GM12878 (cell line): ENCODE data around the gene ATCAY. TPM values are rescaled to one million over a fixed set of nuclear protein-coding genes. Genes with fewer than 3 reads are reported as not detected.

Experiments used
- ATAC-seq: fragments of 200-7000 bp; cut with Tn5 transposase; 3 replicates; pipeline ENCODE4 v1.9.1; 2020; ENCODE audit warnings: mild to moderate bottlenecking, moderate library complexity
- BruUV-seq: library from RNA; stranded (reverse); fragments of 400-500 nt; replicated peaks from 2 replicates; lab custom pipeline; 2021; lab: Mats Ljungman, UMichigan
- CTCF ChIA-PET: fragments of 300-600 bp; sonication (Branson Sonifier 250); formaldehyde crosslinking; extraction: SDS; loops from one replicate; lab custom pipeline; 2021; ENCODE audit warnings: inconsistent platforms; lab: Yijun Ruan, JAX
- POLR2A ChIA-PET: fragments of 350-600 bp; formaldehyde crosslinking; extraction: SDS; loops from one replicate; lab custom pipeline; 2021; ENCODE audit warnings: inconsistent platforms; lab: Charles Lee
- RAD21 ChIA-PET: fragments of 300-600 bp; sonication (Branson Sonifier 250); formaldehyde crosslinking; loops from one replicate; lab custom pipeline; 2023; ENCODE audit warnings: antibody characterized with exemption; ENCODE audit not compliant: unreplicated experiment; lab: Charles Lee
- SMC1A ChIA-PET: fragments of 300-600 bp; sonication (Branson Sonifier 250); formaldehyde crosslinking; loops from one replicate; lab custom pipeline; 2023; ENCODE audit not compliant: unreplicated experiment, uncharacterized antibody; lab: Charles Lee
- DNase-seq: peaks from one replicate; pipeline ENCODE4 v3.0.0-alpha.2; 2011; ENCODE audit warnings: low read depth, low spot score
- FAIRE-seq: peaks from 3 replicates; lab custom pipeline; 2011; peaks lifted over from hg19 to GRCh38; lab: Jason Lieb, UNC
- H2AFZ ChIP-seq: 2 replicates; pipeline ENCODE4 v1.6.0; 2011; ENCODE audit warnings: low read depth, low read length, control low read depth; ENCODE audit not compliant: control insufficient read depth
- H3K27ac ChIP-seq: 2 replicates; pipeline ENCODE4 v1.5.1; 2011; ENCODE audit warnings: control low read depth; ENCODE audit not compliant: control insufficient read depth, insufficient read depth
- H3K27me3 ChIP-seq, 2 experiments: replicated peaks in 1 of 2; 2 replicates each; pipeline versions ENCODE4 v1.6.0 to v1.6.1; 2011; ENCODE audit warnings: low read length in 1 of 2; ENCODE audit not compliant: control insufficient read depth in 2 of 2, insufficient read depth in 2 of 2
- H3K36me3 ChIP-seq, 2 experiments: 2 replicates each; pipeline ENCODE4 v1.5.1; 2011; ENCODE audit warnings: low read length in 1 of 2; ENCODE audit not compliant: control insufficient read depth in 2 of 2, insufficient read depth in 2 of 2
- H3K4me1 ChIP-seq: 2 replicates; pipeline ENCODE4 v1.6.1; 2011; ENCODE audit warnings: mild to moderate bottlenecking, low read length, moderate library complexity, mixed read lengths; ENCODE audit not compliant: control insufficient read depth, insufficient read depth
- H3K4me2 ChIP-seq: 2 replicates; pipeline ENCODE4 v1.6.0; 2011; ENCODE audit warnings: control low read depth; ENCODE audit not compliant: control insufficient read depth, insufficient read depth
- H3K4me3 ChIP-seq: fragments of 200-600 bp; sonication (generic); 2 replicates; pipeline ENCODE4 v1.5.1; 2016
- H3K79me2 ChIP-seq: 2 replicates; pipeline ENCODE4 v1.6.0; 2011; ENCODE audit warnings: low read length; ENCODE audit not compliant: control insufficient read depth, insufficient read depth
- H3K9ac ChIP-seq: 2 replicates; pipeline ENCODE4 v1.8.0; 2011; ENCODE audit warnings: low read length, control low read depth, mixed read lengths; ENCODE audit not compliant: control insufficient read depth, insufficient read depth
- H3K9me3 ChIP-seq: replicated peaks from 3 replicates; pipeline ENCODE4 v1.5.1; 2011; ENCODE audit warnings: mild to moderate bottlenecking, low read length; ENCODE audit not compliant: control insufficient read depth, insufficient read depth
- H4K20me1 ChIP-seq: 2 replicates; pipeline ENCODE4 v1.6.0; 2011; ENCODE audit not compliant: control insufficient read depth, insufficient read depth
- BMI1 ChIP-seq: fragments of 450-650 bp; IDR thresholded peaks from 2 replicates; pipeline ENCODE4 v1.6.1; 2016; ENCODE audit warnings: mild to moderate bottlenecking, moderate library complexity, borderline replicate concordance
- BRCA1 ChIP-seq: IDR thresholded peaks from 2 replicates; pipeline ENCODE4 v1.6.1; 2011; ENCODE audit warnings: low read depth, low read length, improper control_type of control experiment
- CUX1 ChIP-seq: IDR thresholded peaks from 2 replicates; pipeline ENCODE4 v1.6.1; 2012; ENCODE audit warnings: improper control_type of control experiment, low read depth, low read length; ENCODE audit not compliant: insufficient replicate concordance
- IKZF1 ChIP-seq: fragments of 450-650 bp; conservative IDR thresholded peaks from 2 replicates; pipeline ENCODE4 v1.6.1; 2017; ENCODE audit warnings: antibody characterized with exemption, mild to moderate bottlenecking
- KLF5 ChIP-seq: fragments of 450-650 bp; IDR thresholded peaks from 2 replicates; pipeline ENCODE4 v1.6.1; 2014; ENCODE audit warnings: mild to moderate bottlenecking; ENCODE audit not compliant: partially characterized antibody
- PKNOX1 ChIP-seq: fragments of 450-650 bp; IDR thresholded peaks from 2 replicates; pipeline ENCODE4 v1.6.1; 2016; ENCODE audit warnings: mild to moderate bottlenecking
- POLR2AphosphoS2 ChIP-seq: IDR thresholded peaks from 2 replicates; pipeline ENCODE4 v1.6.1; 2011; ENCODE audit warnings: low read depth, mild to moderate bottlenecking, low read length, improper control_type of control experiment, moderate library complexity
- POLR2AphosphoS5 ChIP-seq: IDR thresholded peaks from 2 replicates; pipeline ENCODE4 v1.6.1; 2011; ENCODE audit warnings: mild to moderate bottlenecking, low read length, inconsistent platforms
- PRDM15 ChIP-seq: fragments of 450-650 bp; formaldehyde crosslinking; IDR thresholded peaks from 2 replicates; pipeline ENCODE4 v1.4.0; 2020; ENCODE audit warnings: mild to moderate bottlenecking, moderate library complexity
- STAT1 ChIP-seq: fragments of 450-650 bp; conservative IDR thresholded peaks from 2 replicates; pipeline ENCODE4 v1.6.1; 2014; ENCODE audit warnings: antibody characterized with exemption, mild to moderate bottlenecking
- SUZ12 ChIP-seq: fragments of 200-600 bp; sonication (generic); IDR thresholded peaks from one replicate; pipeline ENCODE4 v1.6.1; 2018; ENCODE audit warnings: antibody characterized with exemption, mild to moderate bottlenecking; ENCODE audit not compliant: unreplicated experiment
- TBL1XR1 ChIP-seq: IDR thresholded peaks from 2 replicates; pipeline ENCODE4 v1.6.1; 2012; ENCODE audit warnings: low read depth, low read length, improper control_type of control experiment
- WGBS: methylation state at CpG from one replicate; pipeline ENCODE4 v1.1.6; 2016; ENCODE audit warnings: low lambda C conversion rate; ENCODE audit not compliant: insufficient replicate concordance, insufficient coverage; ENCODE audit errors: missing lambda C conversion rate; 5-methylcytosine and 5-hydroxymethylcytosine counted together
- in situ Hi-C: fragments of 300-500 bp; cut with MboI; formaldehyde crosslinking; loops from 9 replicates; pipeline ENCODE4 v1.14.3; 2018; ENCODE audit warnings: mixed read lengths
- intact Hi-C: fragments of 100-400 bp; cut with micrococcal nuclease; formaldehyde crosslinking; loops from one replicate; pipeline ENCODE4 v1.14.2; 2022; ENCODE audit not compliant: unreplicated experiment
- polyA plus RNA-seq, 11 experiments: library from polyadenylated mRNA; depleted of rRNA in 4 of 11; unstranded in 6 of 11; stranded (reverse) in 5 of 11; fragments of >200 nt; fragmentation: Nextera tagmentation in 4 of 11; fragmentation: Illumina TruSeq in 1 of 11; extraction: Ambion mirVana in 4 of 11; extraction: Trizol in 1 of 11; gene quantifications; 1 replicate in 1 of 11; 2 replicates in 10 of 11; pipeline versions ENCODE4 v1.2.1 to v1.2.3, GENCODE V29; 2011 to 2016; ENCODE audit warnings: inconsistent platforms in 2 of 11, missing spikeins in 2 of 11, low read depth in 1 of 11
- total RNA-seq, 4 experiments: library from RNA; depleted of rRNA in 3 of 4; stranded (reverse); fragments of >200 nt in 3 of 4; fragmentation: Illumina TruSeq in 1 of 4; extraction: Trizol in 1 of 4; gene quantifications; 2 replicates each; pipeline versions ENCODE4 v1.2.1 to v1.2.3, GENCODE V29; 2013 to 2021
- TF ChIP-seq, protein P1 (sequence below), 3 experiments: IDR thresholded peaks in 2 of 3; conservative IDR thresholded peaks in 1 of 3; 2 replicates each; pipeline ENCODE4 v1.5.1; 2011; ENCODE audit warnings: low read depth in 3 of 3, low read length in 3 of 3, mild to moderate bottlenecking in 3 of 3, control low read depth in 2 of 3, moderate library complexity in 2 of 3, inconsistent platforms in 1 of 3, mixed read lengths in 1 of 3; ENCODE audit not compliant: control insufficient read depth in 2 of 3, insufficient read depth in 1 of 3; ENCODE audit errors: extremely low read depth in 1 of 3

Gene ATCAY
- total and polyA plus RNA-seq, 10 of the 15 experiments (the other 5 are each of a cell fraction or from before 2014, with no cell fraction given), result under 0.01 to 0.04 (median 0.02) TPM; not detected in 4

- no peak overlapping the region for H2AFZ ChIP-seq
- no peak overlapping the region for H3K27ac ChIP-seq
- no peak overlapping the region for H3K4me3 ChIP-seq
- BruUV-seq, result no TSS peak
- ChIA-PET POLR2A (no interaction called here), SMC1A (no interaction called here), CTCF (no interaction called here), RAD21 (no interaction called here)
- DNase-seq (no peak), ATAC-seq (no peak), FAIRE-seq (no peak)
- no peaks in the 10 kb centered on the region for H3K36me3 ChIP-seq
- H3K27me3 ChIP-seq, result peaks cover 3 to 5% of the 10 kb centered on the region in 2 experiments; a peak in 2 of 4 replicates
- no peaks in the 10 kb centered on the region for H4K20me1 ChIP-seq
- no peaks in the 10 kb centered on the region for H3K9me3 ChIP-seq
- H3K4me2 ChIP-seq, result no peak overlapping the region
- intact Hi-C loops (no loop called here), in situ Hi-C loops (no loop called here)
- no peak overlapping the region for H3K9ac ChIP-seq
- H3K4me1 ChIP-seq, result no peaks in the 10 kb centered on the region
- WGBS, result 31% methylated on average over 6 of the region's 6 CpGs
- no peaks in the 10 kb centered on the region for H3K79me2 ChIP-seq
- TF ChIP-seq POLR2AphosphoS2 (no peak), STAT1 (no peak), CUX1 (no peak), TBL1XR1 (no peak), POLR2AphosphoS5 (no peak), KLF5 (no peak), BRCA1 (no peak), SUZ12 (no peak), PRDM15 (CRISPR knock-in tag) (no peak), BMI1 (no peak), PKNOX1 (no peak), IKZF1 (no peak)
- TF ChIP-seq, protein P1, sequence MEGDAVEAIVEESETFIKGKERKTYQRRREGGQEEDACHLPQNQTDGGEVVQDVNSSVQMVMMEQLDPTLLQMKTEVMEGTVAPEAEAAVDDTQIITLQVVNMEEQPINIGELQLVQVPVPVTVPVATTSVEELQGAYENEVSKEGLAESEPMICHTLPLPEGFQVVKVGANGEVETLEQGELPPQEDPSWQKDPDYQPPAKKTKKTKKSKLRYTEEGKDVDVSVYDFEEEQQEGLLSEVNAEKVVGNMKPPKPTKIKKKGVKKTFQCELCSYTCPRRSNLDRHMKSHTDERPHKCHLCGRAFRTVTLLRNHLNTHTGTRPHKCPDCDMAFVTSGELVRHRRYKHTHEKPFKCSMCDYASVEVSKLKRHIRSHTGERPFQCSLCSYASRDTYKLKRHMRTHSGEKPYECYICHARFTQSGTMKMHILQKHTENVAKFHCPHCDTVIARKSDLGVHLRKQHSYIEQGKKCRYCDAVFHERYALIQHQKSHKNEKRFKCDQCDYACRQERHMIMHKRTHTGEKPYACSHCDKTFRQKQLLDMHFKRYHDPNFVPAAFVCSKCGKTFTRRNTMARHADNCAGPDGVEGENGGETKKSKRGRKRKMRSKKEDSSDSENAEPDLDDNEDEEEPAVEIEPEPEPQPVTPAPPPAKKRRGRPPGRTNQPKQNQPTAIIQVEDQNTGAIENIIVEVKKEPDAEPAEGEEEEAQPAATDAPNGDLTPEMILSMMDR (IDR thresholded peaks at IDR 0.05 in 2 of 3, conservative IDR thresholded peaks at IDR 0.05 in 1 of 3; ENCODE audit: control insufficient read depth in 2 of 3, extremely low read depth in 1 of 3, insufficient read depth in 1 of 3, low read depth in 3 of 3, low read length in 3 of 3), result no peak
These were observed 1.5 kb downstream of the ATCAY start for GRCh38 chr19:3882041-3882384.
